ENCODE measurements around the gene ATG4D. TPM values are rescaled to one million over a fixed set of nuclear protein-coding genes. Genes with fewer than 3 reads are reported as not detected.

ATG4D gene
- total RNA-seq, 2 experiments from 2014 or later, result 29.6 to 46.8 TPM

- POLR2A ChIA-PET, result interaction anchor here (0.8 kb wide), 1 partner anchor 15 kb away, joined by 4 read pairs; no protein-coding TSS in a partner anchor
- DNase-seq (ENCODE audit: low spot score), result peak; percentile 54
- no TSS peak for BruUV-seq (replicated peaks)
- H3K4me3 ChIP-seq (ENCODE audit: low read depth, low read length, poor library complexity, severe bottlenecking), result no peak overlapping the region
- H3K4me2 ChIP-seq (ENCODE audit: low read length), result no peak overlapping the region
- peak overlapping the region; percentile 88 for H3K27ac ChIP-seq (ENCODE audit: low read depth, low read length, poor library complexity, severe bottlenecking)
- H4K20me1 ChIP-seq (ENCODE audit: insufficient read depth, low read length), result no peaks in the 10 kb centered on the region
- TF ChIP-seq CTCF (conservative IDR thresholded peaks at IDR 0.05; ENCODE audit: low read length) (peak; percentile 58), EZH2phosphoT487 (IDR thresholded peaks at IDR 0.05; ENCODE audit: borderline replicate concordance, low read depth, low read length) (no peak)
- CTCF ChIA-PET (ENCODE audit: unreplicated experiment), result no interaction called here
- intact Hi-C loops (cut with micrococcal nuclease; ENCODE audit: unreplicated experiment), result no loop called here
- peaks cover 38% of the 10 kb centered on the region for H3K4me1 ChIP-seq (ENCODE audit: insufficient read depth, low read length, poor library complexity, severe bottlenecking)
- H2AFZ ChIP-seq (ENCODE audit: low read length), result no peak overlapping the region
- no peaks in the 10 kb centered on the region for H3K9me2 ChIP-seq (ENCODE audit: insufficient read depth, low read length)
- no peaks in the 10 kb centered on the region for H3K9me3 ChIP-seq (ENCODE audit: low read length)
- H3K36me3 ChIP-seq (ENCODE audit: insufficient read depth, low read length), result peaks cover 89% of the 10 kb centered on the region
- no peaks in the 10 kb centered on the region; the same call in 1 of the 2 replicates for H3K79me2 ChIP-seq (ENCODE audit: insufficient read depth, low read depth, low read length)
Observed at GRCh38 chr19:10551698-10552301, 8.1 kb downstream of the ATG4D start.

- BruUV-seq (replicated peaks), result no TSS peak
- Histone ChIP-seq H3K9me2 (ENCODE audit: insufficient read depth, low read length) (no peaks in the 10 kb centered on the region), H4K20me1 (ENCODE audit: insufficient read depth, low read length) (no peaks in the 10 kb centered on the region), H3K4me2 (ENCODE audit: low read length) (peak overlapping the region; percentile 67), H3K27ac (ENCODE audit: low read depth, low read length, poor library complexity, severe bottlenecking) (peak overlapping the region; percentile 88), H3K9me3 (ENCODE audit: low read length) (no peaks in the 10 kb centered on the region), H3K4me3 (ENCODE audit: low read depth, low read length, poor library complexity, severe bottlenecking) (no peak overlapping the region), H2AFZ (ENCODE audit: low read length) (no peak overlapping the region), H3K36me3 (ENCODE audit: insufficient read depth, low read length) (peaks cover 89% of the 10 kb centered on the region), H3K4me1 (ENCODE audit: insufficient read depth, low read length, poor library complexity, severe bottlenecking) (peaks cover 38% of the 10 kb centered on the region), H3K79me2 (ENCODE audit: insufficient read depth, low read depth, low read length) (no peaks in the 10 kb centered on the region; the same call in 1 of the 2 replicates)
- TF ChIP-seq EZH2phosphoT487 (IDR thresholded peaks at IDR 0.05; ENCODE audit: borderline replicate concordance, low read depth, low read length), result no peak
- TF ChIP-seq CTCF (conservative IDR thresholded peaks at IDR 0.05; ENCODE audit: low read length), result no peak
- DNase-seq (ENCODE audit: low spot score), result peak; percentile 65
- POLR2A ChIA-PET, result interaction anchor here (0.6 to 1.0 kb wide), 4 partner anchors 14 to 149 kb away, joined by 3 to 4 read pairs (median 3); partner anchors contain the start of gene QTRT1
- CTCF ChIA-PET (ENCODE audit: unreplicated experiment), result no interaction called here
- intact Hi-C loops (cut with micrococcal nuclease; ENCODE audit: unreplicated experiment), result no loop called here
Observed at GRCh38 chr19:10552510-10553053, 8.9 kb downstream of the ATG4D start.

Data from OCI-LY7 (cell line).